ENCODE data around the gene TMEM163.
"Not testable (repeated sequence)": the region's sequence is repeated elsewhere in the genome, so short reads cannot be mapped to it uniquely, and the experiment has no call there.

Gene TMEM163

GRCh38 chr2:134578316-134578715 is 140.5 kb downstream of the TMEM163 start:
- DNase-seq (ENCODE audit: low read depth), result no peak

- DNase-seq (ENCODE audit: low read depth), result no peak
Observed at GRCh38 chr2:134576478-134576877, 142.3 kb downstream of the TMEM163 start.

DNA sequence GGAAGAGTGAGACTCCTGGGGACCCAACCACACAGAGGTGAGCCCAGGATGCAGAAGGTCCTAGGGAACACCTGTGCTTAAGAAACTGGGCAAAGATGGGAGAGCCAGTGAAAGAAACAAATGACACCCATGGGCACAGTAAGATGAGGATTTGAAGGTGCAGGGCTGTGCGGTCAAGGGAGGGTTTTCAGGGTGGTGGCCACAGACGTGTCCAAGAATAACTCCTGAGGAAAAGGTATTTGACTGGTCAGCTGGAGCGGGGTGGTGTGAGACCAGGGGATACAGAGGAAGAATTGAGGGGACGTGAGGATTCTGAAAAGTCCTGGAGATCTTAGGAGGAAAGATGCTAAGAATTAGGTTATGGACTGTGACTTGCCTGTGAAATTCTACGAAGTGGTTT is 142.9 kb downstream of the TMEM163 start:
- DNase-seq (ENCODE audit: low read depth), result no peak

DNA sequence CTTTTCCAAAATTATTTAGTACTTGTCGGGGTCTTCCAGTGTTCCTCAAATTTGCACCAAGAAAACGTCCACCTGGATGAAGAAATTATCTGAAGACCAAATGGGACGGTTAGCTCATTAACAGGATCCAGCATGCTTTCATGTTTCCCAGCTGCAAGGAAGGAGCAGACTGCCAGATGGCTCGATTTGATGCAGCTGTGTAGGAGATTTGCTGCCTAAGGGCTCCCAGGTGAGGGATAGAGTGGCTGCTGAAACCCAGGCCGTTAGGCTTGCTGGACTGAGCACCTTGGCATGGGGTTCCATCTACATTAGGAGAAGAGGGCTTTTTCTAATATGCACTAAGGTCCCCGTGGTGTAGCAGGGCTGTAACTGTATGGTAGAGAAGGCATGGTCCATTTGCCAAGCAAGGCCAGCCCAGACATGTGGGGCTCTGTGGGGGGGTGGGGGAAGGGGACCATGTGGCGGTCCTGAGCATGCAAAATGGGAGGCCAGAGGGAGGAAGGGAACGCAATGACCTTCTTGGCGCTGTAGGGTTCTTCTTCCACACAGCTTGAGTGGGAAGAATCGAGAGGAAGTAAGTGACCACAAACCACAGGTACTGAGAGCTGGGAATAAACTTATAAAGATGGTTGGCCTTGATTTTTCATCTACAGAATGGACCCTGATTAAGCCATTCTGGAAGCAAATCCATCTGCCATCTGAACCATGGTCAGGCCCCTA is 144.0 kb downstream of the TMEM163 start:
- no peak for DNase-seq (ENCODE audit: low read depth)

GRCh38 chr2:134573724-134574123 is 145.1 kb downstream of the TMEM163 start:
- DNase-seq (ENCODE audit: low read depth), result no peak

DNA sequence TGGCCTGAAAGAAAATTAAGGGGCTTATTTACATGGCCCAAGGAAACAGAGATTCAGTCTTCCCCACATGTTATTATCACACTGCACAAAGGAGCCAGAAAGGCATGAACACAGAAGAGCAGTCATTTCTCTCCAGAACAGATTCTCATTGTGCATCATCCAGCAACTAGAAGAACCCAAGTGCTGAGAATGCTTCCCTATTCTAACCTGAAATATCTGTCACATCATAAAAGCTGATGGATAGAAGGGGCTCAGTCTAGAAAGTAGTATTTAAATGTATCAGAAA is 145.8 kb downstream of the TMEM163 start:
- DNase-seq (ENCODE audit: low read depth), result no peak

DNA sequence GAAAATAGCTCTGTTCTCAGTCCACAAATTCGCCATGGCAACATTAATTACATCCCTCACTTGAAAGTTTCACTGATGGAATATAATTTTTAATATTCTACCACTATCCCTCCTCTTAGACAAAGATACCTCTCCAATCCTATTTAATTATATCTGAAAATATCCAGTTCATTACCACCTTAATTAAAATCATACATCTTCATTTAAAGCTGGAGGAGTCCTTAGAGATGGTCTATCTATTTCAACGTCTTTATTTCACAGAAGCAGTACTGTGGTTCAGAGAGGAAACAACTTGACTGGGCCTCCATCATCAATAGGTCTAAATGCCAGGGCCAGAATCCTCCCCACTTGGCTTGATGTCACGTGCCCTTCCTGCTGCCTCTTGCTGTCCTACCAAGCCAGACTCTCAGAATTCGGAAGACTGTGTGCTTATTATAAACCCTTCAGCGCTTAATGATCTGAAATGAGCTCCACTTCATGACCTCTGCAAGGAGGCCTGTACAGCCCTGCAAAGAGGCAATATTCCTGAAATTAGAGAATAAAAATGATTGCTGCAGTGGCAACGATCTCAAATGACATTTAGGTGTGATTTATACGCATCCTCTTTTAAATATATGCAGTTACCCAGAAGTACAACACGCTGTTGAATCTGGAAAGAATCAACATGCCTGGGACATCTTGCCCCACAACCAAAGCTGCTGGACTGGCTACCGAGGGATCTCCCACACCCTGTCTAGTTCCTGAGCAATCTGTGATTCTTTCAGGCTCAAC is 146.3 kb downstream of the TMEM163 start:
- DNase-seq (ENCODE audit: low read depth), result no peak

DNA sequence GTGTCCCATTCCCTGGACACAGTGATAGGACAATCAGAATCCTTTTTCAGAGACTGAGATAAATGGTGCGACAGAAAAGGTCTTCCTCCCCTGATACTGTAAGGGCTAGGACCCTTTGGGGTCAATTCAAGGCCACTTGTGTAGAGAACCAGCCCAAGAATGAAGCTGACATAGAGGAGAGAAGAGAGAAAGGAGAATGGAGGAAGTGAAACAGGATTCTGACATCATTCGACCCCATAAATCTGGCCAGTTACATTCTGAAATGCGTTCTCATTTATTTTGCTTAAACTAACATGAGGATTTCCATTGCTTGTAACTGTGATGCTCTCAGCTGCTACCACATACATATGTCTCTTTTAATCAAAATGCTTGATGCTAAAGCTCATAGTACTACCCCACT is 148.1 kb downstream of the TMEM163 start:
- DNase-seq (ENCODE audit: low read depth), result no peak

DNA sequence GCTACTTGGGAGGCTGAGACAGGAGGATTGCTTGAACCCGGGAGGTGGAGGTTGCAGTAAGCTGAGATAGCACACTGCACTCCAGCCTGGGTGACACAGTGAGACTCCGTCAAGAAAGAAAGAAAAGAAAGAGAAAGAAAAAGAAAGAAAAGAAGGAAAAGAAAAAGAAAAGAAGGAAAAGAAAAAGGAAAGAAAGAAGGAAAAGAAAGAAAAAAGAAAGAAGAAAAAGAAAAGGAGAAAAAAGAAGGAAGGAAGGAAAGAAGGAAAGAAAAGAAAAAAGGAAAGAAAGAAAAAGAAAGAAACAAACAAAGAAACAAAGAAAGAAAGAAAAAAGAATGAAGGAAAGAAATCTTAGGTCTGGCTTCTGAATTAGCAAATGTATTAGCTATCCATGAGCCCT is 150.4 kb downstream of the TMEM163 start:
- DNase-seq (ENCODE audit: low read depth), result no peak

DNA sequence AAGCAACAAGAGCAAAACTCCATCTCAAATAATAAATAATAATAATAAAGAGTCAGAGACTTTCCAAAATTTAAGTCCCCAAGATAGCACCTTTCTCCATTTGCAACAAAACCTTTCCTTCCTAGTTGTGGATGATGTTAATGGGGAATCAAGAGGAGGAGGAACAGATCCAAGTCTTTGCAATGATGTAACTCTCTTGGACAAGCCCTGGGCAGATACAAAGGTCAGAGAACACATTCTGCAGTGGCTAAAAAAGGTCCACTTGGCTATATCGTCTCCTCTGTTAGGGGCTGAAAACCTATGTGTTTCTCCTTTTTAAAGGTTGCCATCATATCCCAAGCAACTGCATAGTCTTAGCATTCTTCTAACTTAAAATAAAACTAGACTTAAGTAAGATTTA is 151.1 kb downstream of the TMEM163 start:
- DNase-seq (ENCODE audit: low read depth), result no peak

DNA sequence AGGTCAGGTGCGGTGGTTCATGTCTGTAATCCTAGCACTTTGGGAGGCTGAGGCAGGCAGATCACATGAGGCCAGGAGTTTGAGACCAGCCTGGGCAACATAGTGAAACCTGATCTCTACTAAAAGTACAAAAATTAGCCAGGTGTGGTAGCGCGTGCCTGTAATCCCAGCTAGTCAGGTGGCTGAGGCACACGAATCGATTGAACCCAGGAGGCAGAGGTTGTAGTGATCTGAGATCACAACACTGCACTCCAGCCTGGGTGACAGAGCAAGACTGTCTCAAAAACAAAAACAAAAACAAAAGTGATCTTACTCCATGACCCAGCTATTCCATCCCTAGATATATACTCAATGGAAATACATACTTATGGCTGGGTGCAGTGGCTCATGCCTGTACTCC is 153.8 kb downstream of the TMEM163 start:
- DNase-seq (ENCODE audit: low read depth), result not testable (repeated sequence)

DNA sequence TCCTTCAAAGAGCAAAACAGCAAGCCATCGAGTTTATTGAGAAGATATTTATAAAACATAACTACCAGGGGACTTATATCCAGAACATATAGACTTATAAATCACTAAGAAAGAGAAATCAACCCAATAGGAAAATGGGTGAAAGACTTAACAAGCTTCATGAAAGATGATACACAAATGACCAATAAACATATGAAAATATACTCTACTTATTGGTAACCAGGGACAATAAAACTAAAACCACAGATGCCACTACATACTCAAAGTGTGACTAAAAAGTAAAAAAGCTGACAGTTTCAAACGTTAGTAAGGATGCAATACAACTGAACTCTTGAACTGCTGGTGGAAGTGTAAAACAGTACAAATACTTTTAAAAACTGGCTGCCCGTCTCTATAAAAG is 154.3 kb downstream of the TMEM163 start:
- DNase-seq (ENCODE audit: low read depth), result no peak

- DNase-seq (ENCODE audit: low read depth), result no peak
Observed at GRCh38 chr2:134558208-134558830, 160.5 kb downstream of the TMEM163 start.

- DNase-seq (ENCODE audit: low read depth), result no peak
Observed at GRCh38 chr2:134555411-134555810, 163.4 kb downstream of the TMEM163 start.

DNA sequence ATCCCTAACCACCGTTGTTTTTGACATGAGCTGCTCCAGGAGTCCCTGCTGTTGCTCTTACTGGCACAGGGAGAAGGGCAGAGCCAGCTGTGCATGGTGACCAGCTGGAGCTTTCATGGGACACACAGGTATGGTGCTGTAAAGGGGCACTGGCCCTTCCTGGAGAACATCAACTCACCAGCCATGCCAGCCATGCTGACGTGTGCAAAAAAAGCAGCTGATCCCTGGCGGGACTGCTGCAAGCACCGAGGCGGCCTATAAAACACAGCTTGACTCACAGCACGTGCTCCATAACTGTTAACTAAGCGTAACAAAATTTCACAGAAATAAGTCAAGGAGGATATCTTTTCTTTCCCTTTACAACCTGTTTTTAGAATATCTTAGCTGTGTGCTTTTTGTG is 165.1 kb downstream of the TMEM163 start:
- DNase-seq (ENCODE audit: low read depth), result no peak

- no peak for DNase-seq (ENCODE audit: low read depth)
Observed at GRCh38 chr2:134550566-134551164, 168.1 kb downstream of the TMEM163 start.

GRCh38 chr2:134549104-134549503 is 169.7 kb downstream of the TMEM163 start:
- peak; percentile 7 for DNase-seq (ENCODE audit: low read depth)

DNA sequence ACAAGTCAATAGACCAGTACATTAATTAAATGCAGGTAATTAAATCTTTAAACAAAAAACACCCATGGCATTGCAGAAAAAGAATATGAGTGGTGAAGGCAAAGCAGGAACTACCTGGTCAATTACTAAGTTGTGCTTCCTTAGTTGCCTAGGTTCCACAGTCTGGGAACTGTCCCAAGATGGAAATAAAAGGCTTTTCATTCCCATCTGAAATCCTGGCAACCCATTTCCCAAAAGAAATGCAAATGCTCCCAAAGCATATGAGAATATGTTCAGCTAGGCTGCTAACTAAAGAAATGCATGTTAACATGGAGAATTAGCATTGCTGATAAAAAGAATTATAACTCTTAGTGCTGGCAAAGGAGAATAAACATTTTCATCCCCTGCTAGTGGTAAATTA is 177.8 kb downstream of the TMEM163 start:
- no peak for DNase-seq (ENCODE audit: low read depth)

GRCh38 chr2:134539981-134540380 is 178.8 kb downstream of the TMEM163 start:
- no peak for DNase-seq (ENCODE audit: low read depth)

DNA sequence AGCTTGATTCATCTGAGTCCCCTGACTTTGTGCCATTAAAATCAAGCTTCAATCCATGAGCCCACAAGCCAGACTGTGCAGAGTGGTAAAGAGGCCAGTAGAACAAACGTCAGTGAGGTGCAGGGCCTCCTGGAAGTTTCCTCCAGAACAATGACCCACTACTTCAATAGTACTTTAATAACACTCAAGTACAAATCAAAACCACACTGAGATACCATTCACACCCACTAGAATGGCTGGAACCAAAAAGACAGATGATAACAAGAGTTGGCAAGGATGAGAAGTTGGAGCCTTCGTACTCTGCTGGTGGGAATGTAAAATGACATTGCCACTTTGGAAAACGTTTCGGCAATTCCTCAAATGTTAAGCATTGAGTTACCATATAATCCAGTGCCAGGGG is 181.1 kb downstream of the TMEM163 start:
- DNase-seq (ENCODE audit: low read depth), result no peak

GRCh38 chr2:134537121-134537520 is 181.7 kb downstream of the TMEM163 start:
- no peak for DNase-seq (ENCODE audit: low read depth)

GRCh38 chr2:134536296-134536695 is 182.5 kb downstream of the TMEM163 start:
- no peak for DNase-seq (ENCODE audit: low read depth)

- DNase-seq (ENCODE audit: low read depth), result no peak
Observed at GRCh38 chr2:134532537-134532936, 186.3 kb downstream of the TMEM163 start.
